Pulmonary artery endothelial cell (primary cell): ENCODE measurements around the gene PWWP2A. TPM values are rescaled to one million over a fixed set of nuclear protein-coding genes. Genes with fewer than 3 reads are reported as not detected.
"Not testable (repeated sequence)": the region's sequence is repeated elsewhere in the genome, so short reads cannot be mapped to it uniquely, and the experiment has no call there.

ENCODE experiments used
- DNase-seq: peaks from one replicate; pipeline ENCODE4 v3.0.0-alpha.2; 2011; ENCODE audit warnings: low read depth, low spot score
- total RNA-seq: library from RNA; depleted of rRNA; stranded (reverse); fragments of >200 nt; gene quantifications from 2 replicates; pipeline ENCODE4 v1.2.3, GENCODE V29; 2014

The PWWP2A gene
- total RNA-seq: 13.4 and 17.0 TPM in 2 replicates

DNA sequence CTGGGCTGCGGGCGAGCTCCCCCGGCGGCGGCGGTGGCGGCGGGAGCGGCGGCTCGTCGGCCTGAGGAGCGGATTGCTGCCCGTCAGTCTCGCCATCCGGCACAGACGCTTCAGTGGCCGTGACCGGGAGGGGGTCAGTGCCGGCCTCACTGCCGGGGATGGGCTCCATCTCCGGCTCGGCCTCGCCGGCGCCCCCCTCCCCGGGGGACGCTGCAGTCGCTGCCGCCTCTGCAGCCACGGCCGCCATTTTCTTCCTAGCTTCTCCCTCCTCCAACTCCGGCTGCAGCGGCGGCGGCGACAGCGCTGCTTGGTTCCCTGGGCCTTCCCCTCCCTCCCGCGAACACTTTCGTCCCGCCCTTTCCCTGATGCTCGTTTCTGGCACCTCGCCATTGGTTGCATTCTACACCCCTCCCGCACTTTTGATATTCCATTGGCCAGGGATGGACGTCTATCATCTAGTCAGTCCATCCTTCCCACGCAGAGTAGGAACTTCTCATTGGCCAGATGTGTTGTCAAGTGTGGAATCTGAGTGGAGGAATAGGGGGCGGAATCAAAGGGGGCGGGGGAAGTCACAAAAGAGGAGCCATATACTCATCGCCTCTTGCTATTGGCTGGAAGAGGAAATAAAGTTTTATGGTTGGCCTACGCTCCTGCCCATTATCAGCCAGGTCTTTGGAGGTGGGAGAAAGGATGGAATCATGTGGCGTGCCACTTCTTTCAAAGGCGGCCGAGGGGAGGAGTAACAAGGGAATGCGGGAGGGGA is at the start of gene PWWP2A:
PWWP2A (minus strand) TSS at position 309 of the 763 bp plus-strand sequence; CDS start at position 247, 62 bp downstream.
- DNase-seq: peak; percentile 100

DNA sequence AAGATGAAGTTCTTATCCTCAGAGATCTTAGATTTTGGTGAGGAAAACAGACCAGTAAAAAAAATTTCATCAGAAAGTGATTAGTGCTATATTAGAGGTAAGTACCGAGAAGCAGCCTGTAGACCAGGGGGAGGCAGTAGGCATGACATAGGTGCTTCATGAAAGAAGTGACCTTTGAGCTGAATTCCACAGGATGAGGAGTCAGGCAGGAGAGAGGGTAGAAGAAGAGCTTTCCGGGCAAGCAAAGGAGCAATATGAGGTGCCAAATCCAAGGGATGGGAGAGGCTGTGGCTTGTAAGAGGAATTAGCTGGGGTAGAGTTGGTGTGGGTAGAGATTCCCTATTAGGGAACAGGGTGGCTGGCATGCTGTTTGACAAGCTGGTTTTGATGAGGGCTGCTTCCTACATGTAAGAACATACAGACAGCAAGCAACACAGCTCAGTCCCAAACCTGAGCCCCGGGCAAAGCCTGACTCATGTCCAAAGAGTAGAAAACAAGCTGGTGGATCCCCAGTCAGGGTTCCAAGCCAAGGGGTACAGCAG is 48.4 kb upstream of the PWWP2A start:
- DNase-seq: no peak

GRCh38 chr5:160166973-160167623 is 47.8 kb upstream of the PWWP2A start:
- DNase-seq: no peak

GRCh38 chr5:160166069-160166972 is 47.1 kb upstream of the PWWP2A start:
- DNase-seq: no peak

DNA sequence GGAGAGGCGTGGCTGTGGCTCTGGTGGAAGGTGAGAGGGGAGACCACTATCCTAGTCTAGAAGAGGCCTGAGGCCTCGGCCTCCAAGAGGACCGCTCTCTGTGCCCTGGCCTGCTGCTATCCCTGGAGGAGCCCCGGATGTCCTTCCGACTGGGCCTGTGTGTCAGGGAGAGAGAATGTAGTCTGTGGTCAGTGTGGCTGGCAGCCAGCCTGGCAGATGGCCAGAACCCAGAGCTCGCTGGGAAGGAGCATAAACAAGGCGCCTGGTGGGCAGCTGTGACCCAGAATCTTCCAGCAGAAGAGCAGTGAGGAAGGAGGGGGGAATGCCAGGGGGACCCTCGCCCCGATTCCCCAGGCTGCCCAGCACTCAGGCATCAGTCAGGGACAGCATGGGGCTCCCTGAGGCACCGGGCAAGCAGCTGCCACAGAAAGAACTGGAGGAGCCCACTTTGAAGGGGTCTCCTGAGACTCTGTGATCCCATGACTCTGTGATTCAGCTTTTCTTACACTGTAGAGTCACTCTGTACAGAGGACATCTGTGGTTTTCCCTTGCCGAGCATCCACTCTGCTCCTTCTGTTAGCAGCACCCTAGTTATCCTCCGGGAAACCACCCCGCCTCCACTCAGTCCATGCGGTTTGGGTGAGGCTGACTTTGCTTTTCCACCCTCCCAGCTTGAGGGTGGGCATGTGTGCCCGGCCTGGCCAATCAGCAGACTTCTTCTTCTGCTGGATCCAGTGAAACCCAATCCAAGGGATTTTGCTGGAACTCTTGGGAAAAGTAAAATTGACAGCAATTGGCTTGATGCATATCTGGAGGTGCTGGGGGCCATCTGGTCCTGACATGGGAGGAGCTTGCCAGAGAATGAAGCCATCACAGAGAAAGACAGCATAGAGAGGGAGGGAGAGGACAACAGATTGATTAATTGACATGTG is 46.2 kb upstream of the PWWP2A start:
- peak; percentile 24 for DNase-seq

DNA sequence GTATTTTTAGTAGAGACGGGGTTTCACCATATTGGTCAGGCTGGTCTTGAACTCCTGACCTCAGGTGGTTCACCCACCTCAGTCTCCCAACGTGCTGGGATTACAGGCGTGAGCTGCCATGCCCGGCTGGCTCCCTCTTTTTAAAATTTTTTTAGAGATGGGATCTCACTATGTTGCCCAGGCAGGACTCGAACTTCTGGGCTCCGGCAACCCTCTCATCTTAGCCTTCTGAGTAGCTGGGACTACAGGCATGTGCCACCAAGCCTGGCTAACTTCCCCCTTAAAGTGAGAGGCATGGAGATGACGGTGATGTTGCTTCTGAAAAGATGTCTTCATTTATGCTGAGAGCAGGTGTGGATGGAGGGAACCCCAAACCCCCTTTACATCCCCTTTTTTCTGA is 43.7 kb upstream of the PWWP2A start:
- DNase-seq: no peak

- DNase-seq: no peak
Observed at GRCh38 chr5:160161626-160162025, 42.4 kb upstream of the PWWP2A start.

GRCh38 chr5:160160875-160161274 is 41.6 kb upstream of the PWWP2A start:
- DNase-seq: not testable (repeated sequence)

- DNase-seq: no peak
Observed at GRCh38 chr5:160159991-160160792, 40.9 kb upstream of the PWWP2A start.

DNA sequence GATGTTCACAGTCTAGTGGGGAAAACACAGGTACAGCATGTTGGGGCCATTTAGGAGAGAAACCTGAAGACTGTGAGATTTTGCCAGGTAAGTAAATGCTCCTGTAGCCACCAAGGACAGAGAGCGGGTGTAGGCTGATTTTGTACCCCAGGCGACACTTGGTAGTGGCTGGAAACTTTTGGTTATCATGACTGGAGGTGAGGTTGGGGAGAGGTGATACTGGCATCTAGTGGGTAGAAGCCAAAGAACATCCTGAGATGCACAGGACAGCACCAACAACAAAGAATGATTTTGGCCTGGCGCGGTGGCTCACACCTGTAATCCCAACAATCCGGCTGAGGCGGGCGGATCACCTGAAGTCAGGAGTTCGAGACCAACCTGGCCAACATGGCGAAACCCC is 38.8 kb upstream of the PWWP2A start:
- no peak for DNase-seq

GRCh38 chr5:160155017-160155750 is 35.9 kb upstream of the PWWP2A start:
- no peak for DNase-seq

- no peak for DNase-seq
Observed at GRCh38 chr5:160152901-160153300, 33.7 kb upstream of the PWWP2A start.

DNA sequence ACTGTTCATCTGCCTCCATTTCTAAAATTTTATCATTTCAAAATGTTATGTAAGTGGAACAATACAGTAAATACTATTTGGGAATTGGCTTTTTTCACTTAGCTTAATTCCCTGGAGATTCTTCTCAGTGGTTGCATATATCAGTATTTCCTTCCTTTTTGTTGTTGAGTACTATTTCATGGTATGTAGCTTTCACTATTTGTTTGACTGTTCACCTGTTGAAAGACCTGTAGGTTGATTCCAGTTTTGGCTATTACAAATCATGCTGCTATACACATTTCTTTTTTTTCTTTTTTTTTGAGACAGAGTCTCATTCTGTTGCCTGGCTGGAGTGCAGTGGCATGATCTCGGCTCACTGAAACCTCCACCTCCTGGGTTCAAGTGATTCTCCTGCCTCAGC is 33.0 kb upstream of the PWWP2A start:
- DNase-seq: no peak

- no peak for DNase-seq
Observed at GRCh38 chr5:160151017-160151416, 31.8 kb upstream of the PWWP2A start.

DNA sequence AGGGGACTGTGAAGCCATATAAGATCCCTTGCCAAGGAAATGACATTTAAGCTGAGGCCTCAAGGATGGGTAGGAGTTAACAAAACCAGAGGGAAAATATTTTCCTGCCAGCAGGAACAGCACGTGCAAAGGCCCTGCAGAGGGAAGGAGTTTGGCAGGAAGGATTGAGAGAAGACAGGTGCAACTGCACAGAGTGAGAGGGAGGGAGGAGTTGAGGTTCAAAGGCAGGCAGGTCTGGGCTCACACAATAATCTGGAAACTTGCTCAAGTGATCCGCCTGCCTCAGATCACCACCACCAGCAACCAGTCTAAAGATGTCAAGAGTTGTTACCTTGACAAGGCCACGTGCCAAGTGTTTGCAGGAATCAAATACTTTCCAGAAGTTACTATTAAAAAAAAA is 31.1 kb upstream of the PWWP2A start:
- no peak for DNase-seq

DNA sequence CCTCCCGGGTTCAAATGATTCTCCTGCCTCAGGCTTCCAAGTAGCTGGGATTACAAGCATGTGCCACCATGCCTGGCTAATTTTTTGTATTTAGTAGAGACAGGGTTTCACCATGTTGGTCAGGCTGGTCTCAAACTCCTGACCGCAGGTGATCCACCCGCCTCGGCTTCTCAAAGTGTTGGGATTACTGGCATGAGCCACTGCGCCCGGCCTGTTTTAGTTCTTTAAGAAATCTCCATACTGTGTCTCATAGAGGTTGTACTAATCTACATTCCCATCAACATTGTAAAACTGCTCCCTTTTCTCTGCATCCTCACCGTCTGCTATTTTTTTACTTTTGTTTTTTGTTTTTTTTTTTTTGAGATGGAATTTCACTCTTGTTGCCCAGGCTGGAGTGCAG is 25.2 kb upstream of the PWWP2A start:
- not testable (repeated sequence) for DNase-seq

GRCh38 chr5:160134332-160134731 is 15.1 kb upstream of the PWWP2A start:
- no peak for DNase-seq

GRCh38 chr5:160133918-160134304 is 14.7 kb upstream of the PWWP2A start:
- no peak for DNase-seq
